ENCODE data around the gene SPIRE2. TPM values are rescaled to one million over a fixed set of nuclear protein-coding genes. Genes with fewer than 3 reads are reported as not detected.

The SPIRE2 gene
- total RNA-seq, 1 experiment from 2014 or later: 21.7 TPM

- H3K4me1 ChIP-seq (ENCODE audit: control insufficient read depth, insufficient read depth, low read length): no peaks in the 10 kb centered on the region
- CTCF ChIA-PET: interaction anchor here (0.7 kb wide), 2 partner anchors 28 to 920 kb away, joined by 3 to 4 read pairs; no protein-coding TSS in a partner anchor
- no peaks in the 10 kb centered on the region for H3K9me3 ChIP-seq (ENCODE audit: control insufficient read depth, insufficient read depth, low read depth, low read length)
- DNase-seq (ENCODE audit: low read depth, low spot score): no peak
- POLR2A ChIA-PET: no interaction called here
- peak; percentile 52; the same call in 1 of the 2 replicates for ATAC-seq
- no peak overlapping the region for H3K4me3 ChIP-seq (ENCODE audit: low read depth in 2 of 2, low read length in 2 of 2)
- no peaks in the 10 kb centered on the region for H3K27me3 ChIP-seq (ENCODE audit: control insufficient read depth, insufficient read depth, low read length)
- peaks cover 3% of the 10 kb centered on the region; the same call in 1 of the 2 replicates for H3K36me3 ChIP-seq (ENCODE audit: control insufficient read depth, insufficient read depth, low read length)
- BruUV-seq (replicated peaks): TSS peak; percentile 69
- intact Hi-C loops (cut with micrococcal nuclease; ENCODE audit: unreplicated experiment) (no loop called here), in situ Hi-C loops (cut with HindIII; ENCODE audit: low pct_unique_long_range_greater_than_20kb, low sequenced_read_pairs) (no loop called here)
- H3K27ac ChIP-seq (ENCODE audit: low read length): no peak overlapping the region
- TF ChIP-seq, protein P1, sequence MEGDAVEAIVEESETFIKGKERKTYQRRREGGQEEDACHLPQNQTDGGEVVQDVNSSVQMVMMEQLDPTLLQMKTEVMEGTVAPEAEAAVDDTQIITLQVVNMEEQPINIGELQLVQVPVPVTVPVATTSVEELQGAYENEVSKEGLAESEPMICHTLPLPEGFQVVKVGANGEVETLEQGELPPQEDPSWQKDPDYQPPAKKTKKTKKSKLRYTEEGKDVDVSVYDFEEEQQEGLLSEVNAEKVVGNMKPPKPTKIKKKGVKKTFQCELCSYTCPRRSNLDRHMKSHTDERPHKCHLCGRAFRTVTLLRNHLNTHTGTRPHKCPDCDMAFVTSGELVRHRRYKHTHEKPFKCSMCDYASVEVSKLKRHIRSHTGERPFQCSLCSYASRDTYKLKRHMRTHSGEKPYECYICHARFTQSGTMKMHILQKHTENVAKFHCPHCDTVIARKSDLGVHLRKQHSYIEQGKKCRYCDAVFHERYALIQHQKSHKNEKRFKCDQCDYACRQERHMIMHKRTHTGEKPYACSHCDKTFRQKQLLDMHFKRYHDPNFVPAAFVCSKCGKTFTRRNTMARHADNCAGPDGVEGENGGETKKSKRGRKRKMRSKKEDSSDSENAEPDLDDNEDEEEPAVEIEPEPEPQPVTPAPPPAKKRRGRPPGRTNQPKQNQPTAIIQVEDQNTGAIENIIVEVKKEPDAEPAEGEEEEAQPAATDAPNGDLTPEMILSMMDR (IDR thresholded peaks at IDR 0.05): peak; percentile 88
- no peak; the same call in 1 of the 2 replicates for TF ChIP-seq POLR2AphosphoS5 (IDR thresholded peaks at IDR 0.05; ENCODE audit: low read depth, low read length)
Observed at GRCh38 chr16:89909777-89910716, 81.8 kb downstream of the SPIRE2 start.

DNA sequence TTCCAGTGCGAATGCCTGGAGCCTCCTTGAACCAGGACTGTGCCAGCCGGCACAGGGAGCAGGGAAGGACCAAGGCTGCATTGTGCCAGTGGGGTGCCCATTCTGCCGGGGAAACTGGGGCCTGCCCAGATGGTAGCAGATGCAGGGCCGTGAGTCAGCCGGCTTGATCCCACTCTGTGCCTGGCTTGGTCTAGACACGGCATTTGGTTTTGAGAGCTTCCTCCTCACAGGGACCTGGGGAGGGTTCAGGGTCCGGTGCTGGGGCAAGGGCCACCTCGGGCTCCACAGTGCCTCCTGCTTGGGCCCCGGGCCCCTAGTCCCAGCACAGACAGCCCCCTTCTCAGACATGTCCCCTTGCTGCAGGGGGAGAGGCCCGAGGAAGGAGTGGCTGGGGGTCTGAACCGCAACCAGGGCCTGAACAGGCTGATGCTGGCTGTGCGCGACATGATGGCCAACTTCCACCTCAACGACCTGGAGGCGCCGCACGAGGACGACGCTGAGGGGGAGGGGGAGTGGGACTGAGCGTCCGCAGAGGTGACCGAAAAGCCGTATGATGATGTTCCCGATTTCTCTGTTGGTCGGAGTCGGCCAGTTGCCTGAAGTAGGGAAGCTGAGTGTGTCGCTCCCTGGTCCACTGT is 82.6 kb downstream of the SPIRE2 start:
- Histone ChIP-seq H3K27me3 (ENCODE audit: control insufficient read depth, insufficient read depth, low read length) (no peaks in the 10 kb centered on the region), H3K36me3 (ENCODE audit: control insufficient read depth, insufficient read depth, low read length) (peaks cover 3% of the 10 kb centered on the region; the same call in 1 of the 2 replicates), H3K27ac (ENCODE audit: low read length) (no peak overlapping the region), H3K4me1 (ENCODE audit: control insufficient read depth, insufficient read depth, low read length) (no peaks in the 10 kb centered on the region), H3K4me3 (ENCODE audit: low read depth in 2 of 2, low read length in 2 of 2) (no peak overlapping the region), H3K9me3 (ENCODE audit: control insufficient read depth, insufficient read depth, low read depth, low read length) (no peaks in the 10 kb centered on the region)
- intact Hi-C loops (cut with micrococcal nuclease; ENCODE audit: unreplicated experiment): no loop called here
- in situ Hi-C loops (cut with HindIII; ENCODE audit: low pct_unique_long_range_greater_than_20kb, low sequenced_read_pairs): no loop called here
- ChIA-PET POLR2A (no interaction called here), CTCF (interaction anchor here (0.7 kb wide), 2 partner anchors 27 to 921 kb away, joined by 3 to 4 read pairs; no protein-coding TSS in a partner anchor)
- DNase-seq (ENCODE audit: low read depth, low spot score): no peak
- ATAC-seq: no peak
- no TSS peak for BruUV-seq (replicated peaks)
- TF ChIP-seq POLR2AphosphoS5 (IDR thresholded peaks at IDR 0.05; ENCODE audit: low read depth, low read length) (no peak), REST (IDR thresholded peaks at IDR 0.05; ENCODE audit: insufficient read depth in 1 of 2, low read depth in 2 of 2, low read length in 1 of 2) (no peak), SIN3A (IDR thresholded peaks at IDR 0.05; ENCODE audit: borderline replicate concordance, insufficient read depth, low read depth, low read length) (no peak), TCF7L2 (IDR thresholded peaks at IDR 0.05; ENCODE audit: low read depth, low read length) (no peak)
- TF ChIP-seq, protein P1 (IDR thresholded peaks at IDR 0.05): 0 out of 2 replicates have a peak, but pooled peaks have one; percentile 5

Data from Panc1 (cell line).